Activated CD4-positive, alpha-beta memory T cell treated with anti-CD3 and anti-CD28 coated beads, Interleukin-2, amount 10 ng/mL, durations not matched to agents 7 days and 5 days (primary cell): ENCODE results near the gene DCXR. TPM values are rescaled to one million over a fixed set of nuclear protein-coding genes. Genes with fewer than 3 reads are reported as not detected.

Source experiments
- CTCF ChIA-PET: fragments of 350-600 bp; sonication (Branson Sonifier 250); formaldehyde crosslinking; loops from one replicate; lab custom pipeline; 2021; ENCODE audit warnings: antibody characterized with exemption, inconsistent platforms; lab: Charles Lee
- POLR2A ChIA-PET: fragments of 350-600 bp; sonication (Branson Sonifier 250); formaldehyde crosslinking; loops from one replicate; lab custom pipeline; 2021; ENCODE audit warnings: antibody characterized with exemption; lab: Charles Lee
- DNase-seq: peaks from one replicate; pipeline ENCODE4 v3.0.0-alpha.2; 2020
- H3K27ac Mint-ChIP-seq: one replicate; pipeline ENCODE4 v1.8.0; 2021; ENCODE audit warnings: mild to moderate bottlenecking, mixed read lengths
- H3K27me3 Mint-ChIP-seq: one replicate; pipeline ENCODE4 v1.8.0; 2021; ENCODE audit warnings: mixed read lengths
- H3K36me3 Mint-ChIP-seq: one replicate; pipeline ENCODE4 v1.8.0; 2021; ENCODE audit warnings: low read depth, mixed read lengths
- H3K4me1 Mint-ChIP-seq: one replicate; pipeline ENCODE4 v1.8.0; 2021; ENCODE audit warnings: mixed read lengths
- H3K4me3 Mint-ChIP-seq: one replicate; pipeline ENCODE4 v1.8.0; 2021; ENCODE audit warnings: mild to moderate bottlenecking, mixed read lengths
- H3K9me3 Mint-ChIP-seq: one replicate; pipeline ENCODE4 v1.8.0; 2021; ENCODE audit warnings: mixed read lengths
- total RNA-seq, 2 experiments: library from RNA; stranded (reverse); gene quantifications; one replicate each; pipeline ENCODE4 v1.2.3, GENCODE V29; 2021

Gene DCXR
- total RNA-seq, 2 experiments from 2014 or later = 93.9 to 95.2 TPM

DNA sequence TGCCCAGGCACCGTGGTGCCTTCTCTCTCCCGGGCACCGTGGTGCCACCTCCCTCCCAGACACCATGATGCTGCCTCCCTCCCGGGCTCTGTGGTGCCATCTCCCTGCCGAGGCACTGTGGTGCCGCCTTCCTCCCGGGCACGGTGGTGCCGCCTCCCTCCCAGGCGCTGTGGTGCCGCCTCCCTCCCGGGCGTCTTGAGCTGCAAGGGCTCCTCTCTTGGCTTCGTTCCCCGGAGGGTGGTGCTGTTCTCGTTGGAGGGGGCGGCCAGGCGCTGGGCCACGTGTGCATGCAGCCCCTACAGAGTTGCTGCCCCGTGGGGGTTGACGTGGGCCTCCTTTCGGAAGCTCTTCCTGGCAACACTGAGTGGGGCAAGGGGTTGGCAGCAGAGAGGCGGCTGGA lies 23.1 kb downstream of the DCXR start:
- H3K36me3 Mint-ChIP-seq = peaks cover 7% of the 10 kb centered on the region
- ChIA-PET CTCF (interaction anchor here (1.5 kb wide), 1 partner anchor 55 kb away, joined by 4 read pairs; no protein-coding TSS in a partner anchor), POLR2A (no interaction called here)

DNA sequence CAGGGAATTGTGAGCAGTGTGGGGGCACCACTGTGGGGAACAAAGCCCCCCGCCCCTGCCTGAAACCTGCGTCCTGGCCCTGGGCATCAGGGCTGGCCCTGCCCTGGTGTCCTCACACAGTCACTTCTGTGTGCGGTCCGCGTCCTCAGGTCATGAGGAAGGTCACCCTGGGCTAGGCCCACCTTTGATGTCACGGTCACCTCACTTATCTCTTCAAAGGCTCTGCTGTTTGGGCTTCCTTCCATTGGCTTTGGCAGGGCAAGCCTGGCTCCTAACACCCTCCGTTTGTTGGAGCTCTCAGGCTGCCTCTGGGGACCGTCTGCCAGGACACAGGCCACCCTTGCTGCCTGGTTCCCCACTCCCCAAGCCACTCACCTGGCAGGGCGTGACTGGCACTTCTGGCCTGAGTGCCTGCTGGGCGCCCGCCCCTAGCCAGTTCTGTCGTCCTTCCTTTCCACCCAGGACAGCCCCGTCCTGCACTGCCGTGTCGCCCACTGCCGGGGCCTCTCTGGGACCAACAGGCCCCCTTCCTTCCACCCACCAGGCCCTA lies 23.6 kb downstream of the DCXR start:
- Mint-ChIP-seq H3K4me3 (no peak overlapping the region), H3K9me3 (no peaks in the 10 kb centered on the region), H3K27ac (no peak overlapping the region), H3K27me3 (no peaks in the 10 kb centered on the region), H3K4me1 (peaks cover 4% of the 10 kb centered on the region), H3K36me3 (peaks cover 5% of the 10 kb centered on the region)
- CTCF ChIA-PET = interaction anchor here (1.5 kb wide), 1 partner anchor 54 kb away, joined by 4 read pairs; no protein-coding TSS in a partner anchor
- POLR2A ChIA-PET = no interaction called here
- no peak for DNase-seq

More for the DNA sequence above, 23.1 kb downstream of the DCXR start:
- H3K4me1 Mint-ChIP-seq = peaks cover 4% of the 10 kb centered on the region
- no peak overlapping the region for H3K4me3 Mint-ChIP-seq
- DNase-seq = no peak
- no peaks in the 10 kb centered on the region for H3K9me3 Mint-ChIP-seq
- H3K27me3 Mint-ChIP-seq = no peaks in the 10 kb centered on the region
- H3K27ac Mint-ChIP-seq = no peak overlapping the region

DNA sequence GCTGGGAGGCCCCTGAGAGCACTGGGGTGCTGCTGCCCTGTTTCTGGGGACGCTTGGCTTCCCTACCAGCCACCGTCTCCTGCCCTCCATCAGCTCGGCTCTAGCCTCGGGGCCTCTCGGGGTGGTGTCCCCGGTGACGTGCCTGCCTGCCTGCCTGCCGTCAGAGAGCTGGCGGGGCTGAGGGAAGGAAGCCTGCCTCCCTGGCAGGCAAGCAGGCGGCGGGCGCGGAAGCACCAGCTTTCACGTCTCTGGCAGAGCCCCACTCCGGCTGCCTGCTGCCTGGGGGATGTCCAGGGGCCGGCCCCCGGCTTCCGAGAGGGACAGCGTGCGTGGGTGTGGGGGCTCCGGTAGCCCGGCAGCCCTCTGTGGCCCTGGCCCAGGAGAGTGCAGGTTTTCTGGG lies 24.2 kb downstream of the DCXR start:
- Mint-ChIP-seq H3K27ac (no peak overlapping the region), H3K27me3 (no peaks in the 10 kb centered on the region), H3K9me3 (no peaks in the 10 kb centered on the region), H3K36me3 (peaks cover under 1% of the 10 kb centered on the region), H3K4me3 (no peak overlapping the region), H3K4me1 (peaks cover under 1% of the 10 kb centered on the region)
- ChIA-PET POLR2A (interaction anchor here (0.6 kb wide), 1 partner anchor 111 kb away, joined by 3 read pairs; the partner anchor contains the start of gene NPB), CTCF (interaction anchor here (1.5 kb wide), 1 partner anchor 53 kb away, joined by 4 read pairs; no protein-coding TSS in a partner anchor)
- DNase-seq = no peak

DNA sequence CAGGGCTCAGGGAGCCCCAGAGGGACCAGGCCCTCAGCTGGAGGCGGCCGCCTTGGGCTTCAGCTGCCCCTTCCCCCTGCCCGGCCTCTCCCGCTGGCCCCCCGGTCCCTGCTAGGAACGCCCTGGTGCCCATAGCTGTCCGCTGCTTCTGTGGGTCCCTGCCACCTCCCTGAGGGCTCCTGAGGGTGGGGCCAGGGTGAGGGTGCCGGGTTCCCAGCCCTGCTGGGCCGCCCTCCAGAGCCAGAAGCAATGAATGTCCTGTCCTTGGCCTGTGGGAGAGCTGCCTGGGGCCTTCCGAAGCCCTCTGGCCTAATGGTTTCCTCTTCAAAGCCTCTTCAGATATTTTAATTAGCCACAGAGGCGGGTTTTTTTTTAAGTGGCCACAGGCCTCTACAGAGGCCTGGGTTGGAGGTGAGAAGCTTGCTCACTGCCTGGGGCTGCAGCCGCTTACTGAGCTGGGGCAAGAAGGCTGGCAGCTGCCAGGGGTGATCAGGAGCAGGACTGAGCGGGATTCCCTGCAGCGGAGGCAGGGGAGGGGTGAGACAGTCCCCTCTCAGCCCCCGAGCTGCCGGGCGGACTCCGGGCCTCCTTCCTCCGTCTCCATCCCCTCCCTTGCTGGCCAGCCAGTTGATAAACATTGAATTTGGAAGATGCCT lies 24.7 kb downstream of the DCXR start:
- ChIA-PET CTCF (no interaction called here), POLR2A (interaction anchor here (0.6 kb wide), 1 partner anchor 111 kb away, joined by 3 read pairs; the partner anchor contains the start of gene NPB)
- H3K36me3 Mint-ChIP-seq = no peaks in the 10 kb centered on the region
- H3K4me1 Mint-ChIP-seq = no peaks in the 10 kb centered on the region
- DNase-seq = no peak
- no peaks in the 10 kb centered on the region for H3K27me3 Mint-ChIP-seq
- no peak overlapping the region for H3K27ac Mint-ChIP-seq
- no peak overlapping the region for H3K4me3 Mint-ChIP-seq
- H3K9me3 Mint-ChIP-seq = no peaks in the 10 kb centered on the region

DNA sequence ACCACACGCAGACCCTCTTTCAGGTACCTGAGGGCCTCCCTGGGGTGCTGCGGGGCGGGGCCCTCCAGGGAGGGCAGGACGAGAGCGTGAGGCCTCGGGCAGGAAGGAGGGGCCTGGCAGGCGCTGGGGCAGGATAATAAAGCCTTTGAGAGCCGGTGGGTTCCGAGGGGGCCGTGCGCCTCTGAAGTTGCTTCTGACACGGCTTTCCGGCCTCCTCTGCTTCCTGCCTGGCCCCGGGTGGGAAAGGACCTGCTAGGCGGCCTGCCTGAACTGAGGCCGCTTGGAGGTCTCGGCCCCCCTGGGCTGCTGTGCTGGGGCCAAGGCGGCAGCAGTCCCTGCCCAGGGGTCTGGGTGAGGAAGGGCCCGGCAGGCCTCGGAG lies 25.2 kb downstream of the DCXR start:
- H3K27ac Mint-ChIP-seq = no peak overlapping the region
- CTCF ChIA-PET = no interaction called here
- no peaks in the 10 kb centered on the region for H3K36me3 Mint-ChIP-seq
- H3K4me3 Mint-ChIP-seq = no peak overlapping the region
- no peaks in the 10 kb centered on the region for H3K27me3 Mint-ChIP-seq
- no peaks in the 10 kb centered on the region for H3K9me3 Mint-ChIP-seq
- DNase-seq = no peak
- POLR2A ChIA-PET = no interaction called here
- no peaks in the 10 kb centered on the region for H3K4me1 Mint-ChIP-seq

DNA sequence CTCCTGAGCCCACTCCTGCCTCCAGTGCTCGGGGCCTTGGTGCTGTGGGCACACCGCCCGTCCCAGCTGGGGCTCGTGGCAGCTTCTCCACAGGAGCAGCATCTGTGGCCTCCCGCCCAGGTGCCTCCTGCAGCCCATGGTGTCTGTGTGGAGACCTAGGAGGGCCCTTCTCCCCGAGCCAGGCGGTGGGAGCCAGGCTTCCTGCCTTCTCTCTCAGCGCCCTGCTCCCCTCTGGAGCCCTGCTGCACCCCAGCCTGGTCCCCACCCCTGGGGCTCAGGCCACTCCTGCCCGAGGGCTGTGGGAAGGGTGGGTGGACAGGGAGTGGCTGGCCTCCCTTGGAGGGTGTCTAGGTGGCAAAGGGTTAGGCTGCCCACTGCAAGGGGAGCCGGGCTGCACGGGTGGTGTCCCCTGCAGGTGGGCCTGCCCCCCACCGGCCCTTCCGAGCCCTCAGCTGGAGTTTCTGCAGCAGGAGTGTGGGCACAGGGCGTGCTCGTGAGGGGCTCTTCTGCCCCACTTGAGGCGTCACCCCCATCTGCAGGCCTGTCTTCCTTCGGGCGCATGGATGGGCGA lies 25.8 kb downstream of the DCXR start:
- Mint-ChIP-seq H3K4me1 (no peaks in the 10 kb centered on the region), H3K27ac (no peak overlapping the region), H3K27me3 (no peaks in the 10 kb centered on the region), H3K9me3 (no peaks in the 10 kb centered on the region), H3K4me3 (no peak overlapping the region), H3K36me3 (no peaks in the 10 kb centered on the region)
- no peak for DNase-seq
- ChIA-PET CTCF (no interaction called here), POLR2A (no interaction called here)

DNA sequence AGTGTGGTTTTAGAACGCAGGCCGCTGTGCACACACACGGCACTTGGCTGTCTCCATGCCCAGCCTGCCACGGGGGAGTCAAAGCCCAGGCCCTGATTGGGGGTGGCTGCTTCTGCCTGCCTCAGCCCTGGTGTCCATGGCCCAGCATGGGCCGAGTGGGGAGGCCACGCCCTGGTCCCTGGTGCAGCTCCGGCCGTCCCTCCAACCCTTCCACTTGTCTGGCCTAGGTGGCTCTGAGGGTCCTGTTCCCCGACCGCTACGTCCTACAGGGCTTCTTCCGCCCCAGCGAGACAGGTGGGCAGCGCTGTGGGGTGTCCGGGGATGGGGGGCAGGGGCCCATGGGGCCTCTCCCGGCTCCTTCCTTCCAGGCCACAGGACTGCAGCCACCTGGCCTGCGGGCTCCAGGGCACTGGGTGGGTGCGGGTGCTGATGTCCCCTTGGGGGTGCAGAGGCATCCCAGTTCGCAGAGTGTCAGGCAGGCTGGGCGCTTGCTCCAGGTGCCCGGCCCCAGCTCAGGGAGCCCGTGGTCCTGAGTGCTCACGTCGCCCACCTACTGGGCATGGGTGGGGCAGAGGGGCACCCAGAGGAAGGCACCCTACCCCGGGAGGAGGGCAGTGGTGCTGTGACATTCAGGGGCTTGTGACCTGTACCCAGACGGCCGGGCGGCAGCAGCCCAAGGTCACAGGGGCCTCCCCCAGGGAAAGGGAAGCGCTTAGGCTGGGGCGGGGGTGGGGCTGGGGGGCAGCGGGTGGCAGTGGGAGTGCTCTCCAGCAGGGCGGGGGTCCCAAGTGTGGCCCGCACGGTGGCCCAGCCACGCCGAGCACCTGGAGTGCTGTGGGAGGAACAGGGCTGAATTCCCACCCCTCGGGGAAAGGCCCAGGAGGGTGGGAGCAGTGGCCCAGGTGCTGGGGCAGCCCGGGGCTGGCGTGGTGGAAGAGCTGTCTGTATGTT lies 26.6 kb downstream of the DCXR start:
- POLR2A ChIA-PET = no interaction called here
- Mint-ChIP-seq H3K4me3 (no peak overlapping the region), H3K27me3 (no peaks in the 10 kb centered on the region), H3K9me3 (no peaks in the 10 kb centered on the region), H3K27ac (no peak overlapping the region), H3K36me3 (no peaks in the 10 kb centered on the region), H3K4me1 (no peaks in the 10 kb centered on the region)
- CTCF ChIA-PET = interaction anchor here (0.7 kb wide), 1 partner anchor 83 kb away, joined by 3 read pairs; no protein-coding TSS in a partner anchor
- DNase-seq = no peak

DNA sequence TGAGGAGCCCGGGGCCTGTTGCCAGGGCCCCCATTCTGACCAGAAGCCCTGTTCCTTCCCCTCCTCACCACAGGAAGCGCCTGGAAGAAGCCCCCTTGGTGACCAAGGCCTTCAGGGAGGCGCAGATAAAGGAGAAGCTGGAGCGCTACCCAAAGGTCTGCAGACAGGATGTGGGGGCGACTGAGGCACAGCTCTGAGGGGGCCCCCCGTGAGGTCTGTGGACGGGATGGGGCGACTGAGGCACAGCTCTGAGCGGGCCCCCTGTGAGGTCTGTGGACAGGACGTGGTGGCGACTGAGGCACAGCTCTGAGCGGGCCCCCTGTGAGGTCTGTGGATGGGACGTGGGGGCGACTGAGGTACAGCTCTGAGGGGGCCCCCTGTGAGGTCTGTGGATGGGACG lies 28.1 kb downstream of the DCXR start:
- POLR2A ChIA-PET = interaction anchor here (0.8 to 1.1 kb wide), 2 partner anchors 14 to 28 kb away, joined by 3 read pairs; partner anchors contain the start of genes CENPX, DCXR and LRRC45

DNA sequence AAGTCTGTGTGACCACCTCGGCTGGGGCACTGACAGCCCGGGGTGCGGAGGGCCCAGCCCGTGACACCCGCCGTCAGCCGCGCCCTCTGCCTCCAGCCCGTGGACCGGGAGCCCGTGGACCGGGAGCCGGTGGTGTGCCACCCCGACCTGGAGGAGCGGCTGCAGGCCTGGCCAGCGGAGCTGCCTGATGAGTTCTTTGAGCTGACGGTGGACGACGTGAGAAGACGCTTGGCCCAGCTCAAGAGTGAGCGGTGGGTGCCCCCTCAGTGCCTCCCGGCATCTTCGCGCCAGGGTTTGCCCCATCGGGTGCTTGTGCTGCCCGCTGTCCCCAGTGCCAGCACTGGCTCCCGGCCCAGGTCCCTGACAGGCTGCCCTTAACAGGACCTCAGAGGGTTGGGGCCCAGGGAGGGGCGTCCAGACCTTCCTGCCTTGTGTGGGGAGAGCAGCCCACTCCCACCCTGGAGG lies 28.5 kb downstream of the DCXR start:
- no peak overlapping the region for H3K27ac Mint-ChIP-seq
- ChIA-PET POLR2A (interaction anchor here (0.8 to 1.1 kb wide), 2 partner anchors 14 to 29 kb away, joined by 3 read pairs; partner anchors contain the start of genes CENPX, DCXR and LRRC45), CTCF (interaction anchor here (1.9 kb wide), 1 partner anchor 11 kb away, joined by 5 read pairs; no protein-coding TSS in a partner anchor)
- no peaks in the 10 kb centered on the region for H3K9me3 Mint-ChIP-seq
- no peaks in the 10 kb centered on the region for H3K27me3 Mint-ChIP-seq
- DNase-seq = no peak
- H3K36me3 Mint-ChIP-seq = no peaks in the 10 kb centered on the region
- no peaks in the 10 kb centered on the region for H3K4me1 Mint-ChIP-seq
- no peak overlapping the region for H3K4me3 Mint-ChIP-seq

More for the DNA sequence above, 28.1 kb downstream of the DCXR start:
- no peaks in the 10 kb centered on the region for H3K36me3 Mint-ChIP-seq
- CTCF ChIA-PET = interaction anchor here (1.9 kb wide), 1 partner anchor 11 kb away, joined by 5 read pairs; no protein-coding TSS in a partner anchor
- no peaks in the 10 kb centered on the region for H3K4me1 Mint-ChIP-seq
- DNase-seq = no peak
- no peaks in the 10 kb centered on the region for H3K27me3 Mint-ChIP-seq
- H3K27ac Mint-ChIP-seq = no peak overlapping the region
- no peak overlapping the region for H3K4me3 Mint-ChIP-seq
- H3K9me3 Mint-ChIP-seq = no peaks in the 10 kb centered on the region

DNA sequence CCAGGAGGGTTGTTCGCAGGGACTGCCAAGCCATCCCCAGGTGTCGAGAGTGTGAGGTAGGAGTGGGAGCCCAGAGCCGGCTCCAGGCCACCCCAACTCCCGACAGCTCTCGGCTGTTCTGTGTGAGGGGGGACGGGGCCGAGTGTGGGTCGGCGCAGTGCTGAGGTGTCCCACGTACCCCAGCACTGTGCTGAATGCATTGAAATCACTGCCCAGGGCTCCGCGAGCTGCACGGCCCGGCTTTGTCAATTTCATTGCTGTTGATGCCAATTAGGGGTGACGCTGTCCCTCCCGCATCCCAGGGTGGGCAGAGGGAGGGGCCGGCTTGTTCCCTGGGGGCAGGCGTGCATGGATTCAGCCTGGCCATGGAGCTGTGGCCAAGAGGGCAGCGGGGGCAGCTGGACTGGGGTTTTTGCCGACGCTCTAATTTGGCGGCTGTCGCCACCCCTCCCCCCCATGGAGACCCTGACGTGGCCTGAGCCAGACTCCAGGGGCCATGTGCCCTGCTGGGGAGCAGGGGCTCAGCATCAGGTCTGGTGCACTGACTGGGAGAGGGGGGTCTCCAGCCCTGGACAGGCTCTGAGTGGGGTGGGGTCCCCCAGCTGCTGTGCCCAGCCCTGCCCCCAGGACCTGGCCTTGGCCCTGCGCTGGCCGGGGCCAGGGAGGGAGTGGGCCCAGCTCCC lies 29.1 kb downstream of the DCXR start:
- ChIA-PET CTCF (interaction anchor here (1.9 kb wide), 1 partner anchor 12 kb away, joined by 5 read pairs; no protein-coding TSS in a partner anchor), POLR2A (no interaction called here)
- DNase-seq = no peak
- Mint-ChIP-seq H3K36me3 (no peaks in the 10 kb centered on the region), H3K4me3 (no peak overlapping the region), H3K27me3 (no peaks in the 10 kb centered on the region), H3K9me3 (no peaks in the 10 kb centered on the region), H3K27ac (no peak overlapping the region), H3K4me1 (no peaks in the 10 kb centered on the region)

DNA sequence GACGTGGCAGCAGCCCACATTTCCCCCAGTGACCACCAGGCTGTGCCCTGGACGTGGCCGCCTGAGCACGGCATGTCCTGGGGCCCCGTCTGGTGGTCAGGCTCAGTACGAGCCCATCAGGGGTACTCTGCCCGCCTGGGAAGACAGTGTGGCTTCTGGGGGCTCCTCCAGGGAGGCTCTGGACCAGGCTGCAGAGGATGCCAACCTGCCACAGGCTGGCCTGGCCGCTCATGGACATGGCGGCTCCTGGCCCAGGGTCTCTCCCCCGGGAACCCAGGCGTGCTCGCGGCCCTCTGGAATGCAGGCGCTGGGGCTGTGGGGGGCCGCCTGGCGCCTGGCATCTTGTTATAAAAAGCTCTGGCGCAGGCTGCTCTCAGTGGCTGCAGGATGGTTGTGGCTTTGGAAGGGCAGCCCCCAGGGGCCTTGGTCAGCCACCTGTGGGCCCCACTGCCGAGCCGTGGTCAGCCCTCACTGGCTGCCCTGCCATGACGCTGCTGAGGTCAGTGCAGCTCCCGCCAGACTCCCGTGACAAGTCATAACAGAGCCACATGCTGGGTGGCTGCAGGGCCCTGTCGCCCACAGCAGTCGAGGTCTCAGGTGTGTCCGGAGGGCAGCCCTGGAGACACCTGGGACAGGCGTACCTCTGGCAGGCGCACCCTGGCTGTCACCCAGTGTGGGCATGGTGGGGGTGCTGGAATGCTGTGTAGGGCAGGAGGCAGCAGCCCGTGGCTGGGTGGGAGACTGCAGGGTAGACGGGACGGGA lies 29.8 kb downstream of the DCXR start:
- Mint-ChIP-seq H3K27me3 (no peaks in the 10 kb centered on the region), H3K27ac (no peak overlapping the region), H3K4me1 (no peaks in the 10 kb centered on the region), H3K36me3 (no peaks in the 10 kb centered on the region), H3K9me3 (no peaks in the 10 kb centered on the region), H3K4me3 (no peak overlapping the region)
- ChIA-PET POLR2A (no interaction called here), CTCF (no interaction called here)
- no peak for DNase-seq
